GM18867 (cell line): ENCODE results near the gene ERICH4.

ENCODE experiments used
- ATAC-seq: cut with Tn5 transposase; IDR thresholded peaks from one replicate; pipeline ENCODE4 v1.9.1; 2021; ENCODE audit warnings: mild to moderate bottlenecking, moderate library complexity; ENCODE audit not compliant: unreplicated experiment

The ERICH4 gene

DNA sequence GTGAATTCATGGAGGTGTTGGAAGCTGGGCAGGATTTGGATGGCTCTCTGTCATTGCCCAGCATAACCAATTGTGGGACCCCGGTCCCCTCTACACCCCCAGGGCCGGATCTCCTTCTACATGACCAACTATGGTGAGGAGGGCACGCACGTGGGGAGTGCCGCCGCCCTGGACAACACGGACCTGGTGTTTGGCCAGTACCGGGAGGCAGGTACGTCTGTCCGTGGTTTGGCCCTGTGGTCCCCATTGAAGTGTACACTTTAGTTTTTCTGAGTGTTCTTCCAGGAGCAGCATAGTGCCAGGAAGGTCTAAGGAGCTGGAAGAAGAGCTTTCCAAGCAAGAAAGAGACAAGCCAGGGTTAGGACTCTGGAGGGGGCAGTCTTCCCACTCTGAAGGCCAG lies 29.0 kb upstream of the ERICH4 start:
- no peak for ATAC-seq

- no peak for ATAC-seq
Measured at GRCh38 chr19:41414461-41414860, 28.5 kb upstream of the ERICH4 start.

DNA sequence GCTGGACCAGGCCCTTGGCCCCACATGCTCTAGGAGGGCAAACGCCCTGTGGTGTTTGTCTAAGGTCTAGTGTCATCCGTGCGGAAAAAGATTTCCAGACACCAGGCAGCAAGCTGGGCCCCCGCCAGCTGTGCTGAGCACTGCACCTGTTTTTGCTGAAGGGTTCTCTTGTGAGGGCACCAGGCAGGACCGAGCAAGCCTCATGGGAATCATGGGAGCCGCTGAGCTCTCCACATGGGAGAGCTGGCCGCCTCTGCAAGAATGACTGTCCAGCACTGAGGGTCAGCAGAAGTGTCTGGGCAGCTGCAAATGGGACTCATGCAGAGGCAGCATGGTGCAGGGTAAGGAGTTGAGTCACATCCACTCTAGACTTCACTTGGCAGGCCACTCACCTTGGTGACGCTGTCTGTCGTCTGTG lies 27.8 kb upstream of the ERICH4 start:
- ATAC-seq = no peak

DNA sequence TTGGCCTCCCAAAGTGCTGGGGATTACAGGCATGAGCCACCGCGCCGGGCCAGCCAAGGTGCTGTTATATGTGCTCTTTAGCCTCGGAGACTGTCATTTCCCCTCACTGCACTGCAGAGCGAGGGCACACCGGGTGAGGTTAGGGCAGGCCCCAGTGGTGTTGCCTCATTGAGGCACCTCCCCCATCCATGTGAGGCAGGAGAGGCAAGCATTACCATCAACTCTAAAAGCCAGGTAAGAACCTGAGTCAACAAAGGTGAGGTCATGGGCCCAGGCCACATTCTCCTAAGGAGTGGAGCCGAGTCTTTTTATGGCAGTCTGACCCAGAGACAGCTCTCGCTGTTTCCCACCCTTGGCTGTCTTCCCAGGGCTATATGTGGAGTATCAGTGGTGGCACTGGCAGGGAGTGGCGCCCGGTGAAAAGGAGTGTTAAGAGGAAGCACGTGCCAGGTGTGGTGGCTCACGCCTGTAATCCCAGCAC lies 26.7 kb upstream of the ERICH4 start:
- ATAC-seq = no peak

- ATAC-seq = no peak
Measured at GRCh38 chr19:41420101-41420880, 22.7 kb upstream of the ERICH4 start.

DNA sequence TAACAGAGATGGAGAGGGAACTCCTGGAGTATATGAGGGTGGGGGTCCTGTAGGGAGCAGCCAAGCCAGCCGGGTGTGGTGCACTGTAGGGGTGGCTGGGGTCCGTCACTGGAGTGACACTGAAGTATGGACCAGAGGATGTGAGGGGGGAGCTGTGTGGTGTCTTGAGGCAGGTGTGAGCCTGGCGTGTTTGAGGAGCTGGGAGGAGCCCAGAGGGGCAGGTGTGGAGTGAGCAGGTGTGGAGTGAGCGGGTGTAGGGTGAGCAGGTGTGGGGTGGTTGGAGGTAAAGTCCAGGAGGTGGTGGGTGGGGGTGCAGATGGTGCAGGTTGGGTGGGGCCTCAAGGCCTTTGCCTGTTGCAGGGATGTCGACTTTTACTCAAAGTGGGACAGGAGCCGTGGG lies 21.6 kb upstream of the ERICH4 start:
- no peak for ATAC-seq

DNA sequence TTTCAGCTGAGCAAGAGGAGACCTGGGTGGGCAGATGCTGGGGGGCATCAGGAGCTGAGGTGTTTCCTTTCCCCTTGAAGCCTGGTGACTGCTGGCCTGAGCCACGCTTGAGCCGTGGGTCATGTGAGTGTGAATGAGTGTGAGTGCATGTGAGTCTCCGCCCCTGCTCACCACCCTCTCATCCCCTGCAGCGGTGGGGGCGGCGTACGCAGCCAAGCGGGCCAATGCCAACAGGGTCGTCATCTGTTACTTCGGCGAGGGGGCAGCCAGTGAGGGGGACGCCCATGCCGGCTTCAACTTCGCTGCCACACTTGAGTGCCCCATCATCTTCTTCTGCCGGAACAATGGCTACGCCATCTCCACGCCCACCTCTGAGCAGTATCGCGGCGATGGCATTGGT lies 21.0 kb upstream of the ERICH4 start:
- ATAC-seq = no peak

- ATAC-seq = no peak
Measured at GRCh38 chr19:41422456-41422855, 20.5 kb upstream of the ERICH4 start.

DNA sequence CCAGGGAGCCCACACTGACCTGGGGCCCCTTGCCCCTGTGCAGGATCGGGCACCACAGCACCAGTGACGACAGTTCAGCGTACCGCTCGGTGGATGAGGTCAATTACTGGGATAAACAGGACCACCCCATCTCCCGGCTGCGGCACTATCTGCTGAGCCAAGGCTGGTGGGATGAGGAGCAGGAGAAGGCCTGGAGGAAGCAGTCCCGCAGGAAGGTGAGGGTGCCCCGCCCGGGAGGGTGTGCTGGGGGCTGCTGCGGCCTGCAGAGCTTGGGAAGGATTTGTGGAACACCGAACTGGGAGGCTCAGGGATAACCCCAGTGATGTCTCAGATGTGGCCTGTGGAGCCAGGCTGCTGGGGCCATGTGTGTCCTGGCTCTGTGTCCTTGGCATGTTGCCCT lies 20.0 kb upstream of the ERICH4 start:
- no peak for ATAC-seq

- no peak for ATAC-seq
Measured at GRCh38 chr19:41424335-41425173, 18.4 kb upstream of the ERICH4 start.

DNA sequence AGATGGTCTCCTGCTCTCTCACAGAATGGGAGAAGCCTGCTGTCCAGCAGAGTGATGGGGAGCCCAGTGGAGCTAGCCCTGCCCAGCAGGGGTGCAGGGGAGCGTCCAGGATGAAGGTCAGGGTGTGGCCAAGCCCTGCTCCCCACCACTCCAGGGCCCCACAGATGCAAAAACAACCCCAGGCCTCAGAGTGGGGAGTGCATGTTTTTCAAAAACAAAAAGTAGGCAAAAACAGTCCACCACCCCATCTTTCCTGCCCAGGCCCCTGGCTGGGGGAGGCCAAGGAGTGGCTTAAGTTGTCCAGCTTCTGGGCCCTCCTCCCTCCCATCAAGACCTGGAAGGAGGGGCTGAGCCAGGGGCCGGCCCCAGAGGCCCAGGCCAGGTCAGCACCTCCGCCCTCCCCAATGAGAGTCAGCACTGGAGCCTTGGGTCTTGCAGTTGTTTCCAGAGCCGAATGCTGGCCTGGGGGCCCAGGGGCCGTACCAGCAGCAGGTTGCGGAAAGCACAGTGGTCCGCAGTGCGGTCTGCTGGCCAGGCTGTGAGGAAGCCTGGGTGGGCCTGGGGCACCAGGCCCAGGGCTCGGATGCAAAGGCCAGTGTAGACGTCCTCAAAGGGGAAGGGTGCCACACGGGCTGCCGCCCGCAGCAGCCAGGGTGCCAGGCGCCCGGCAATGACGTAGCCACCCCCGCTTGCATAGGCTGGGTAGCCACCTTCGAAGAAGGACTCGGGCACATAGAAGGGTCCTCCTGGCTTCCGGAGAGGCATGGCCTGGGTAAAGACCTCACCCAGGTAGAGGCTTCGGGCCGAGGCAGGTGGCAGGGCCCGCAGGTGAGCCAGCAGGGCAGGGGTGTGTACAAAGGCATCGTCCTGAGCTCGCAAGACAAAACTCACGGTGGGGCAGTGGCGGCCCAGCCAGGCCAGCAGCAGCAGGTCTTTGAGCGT lies 17.5 kb upstream of the ERICH4 start:
- ATAC-seq = no peak

DNA sequence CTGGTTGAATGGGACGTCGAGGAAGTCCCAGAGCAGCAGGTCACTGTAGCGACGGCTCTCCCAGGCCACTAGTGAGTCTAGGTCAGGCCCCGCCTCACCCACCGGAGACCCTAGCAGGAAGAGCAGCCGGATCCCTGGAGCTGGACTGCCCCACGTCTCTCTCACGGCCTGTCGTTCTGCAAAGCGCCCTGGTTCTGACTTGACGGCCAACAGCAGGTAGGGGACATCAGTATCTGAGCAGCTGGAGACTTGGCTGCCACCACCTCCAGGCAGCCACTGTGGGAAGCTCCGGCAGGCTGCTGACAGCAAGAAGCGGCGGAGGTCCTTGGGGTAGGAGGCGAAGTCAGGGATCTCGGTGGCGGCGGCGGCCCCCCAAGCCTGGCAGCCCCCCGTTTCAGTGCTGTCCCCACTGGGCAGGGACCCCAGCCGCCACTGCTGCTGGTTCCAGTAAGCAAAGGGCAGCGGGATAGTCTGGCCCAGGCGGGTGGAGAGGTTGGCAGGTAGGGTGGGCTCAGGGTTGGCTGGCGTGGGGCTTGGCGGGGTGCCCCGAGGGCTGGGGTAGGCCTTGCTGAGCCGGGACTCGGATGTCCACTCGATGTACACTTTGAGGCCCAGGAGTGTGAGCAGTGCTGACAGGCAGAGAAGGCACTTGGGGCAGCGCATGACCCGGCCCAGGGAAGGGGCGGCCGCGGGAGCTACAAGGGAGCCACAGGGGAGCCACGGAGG lies 16.7 kb upstream of the ERICH4 start:
- no peak for ATAC-seq

DNA sequence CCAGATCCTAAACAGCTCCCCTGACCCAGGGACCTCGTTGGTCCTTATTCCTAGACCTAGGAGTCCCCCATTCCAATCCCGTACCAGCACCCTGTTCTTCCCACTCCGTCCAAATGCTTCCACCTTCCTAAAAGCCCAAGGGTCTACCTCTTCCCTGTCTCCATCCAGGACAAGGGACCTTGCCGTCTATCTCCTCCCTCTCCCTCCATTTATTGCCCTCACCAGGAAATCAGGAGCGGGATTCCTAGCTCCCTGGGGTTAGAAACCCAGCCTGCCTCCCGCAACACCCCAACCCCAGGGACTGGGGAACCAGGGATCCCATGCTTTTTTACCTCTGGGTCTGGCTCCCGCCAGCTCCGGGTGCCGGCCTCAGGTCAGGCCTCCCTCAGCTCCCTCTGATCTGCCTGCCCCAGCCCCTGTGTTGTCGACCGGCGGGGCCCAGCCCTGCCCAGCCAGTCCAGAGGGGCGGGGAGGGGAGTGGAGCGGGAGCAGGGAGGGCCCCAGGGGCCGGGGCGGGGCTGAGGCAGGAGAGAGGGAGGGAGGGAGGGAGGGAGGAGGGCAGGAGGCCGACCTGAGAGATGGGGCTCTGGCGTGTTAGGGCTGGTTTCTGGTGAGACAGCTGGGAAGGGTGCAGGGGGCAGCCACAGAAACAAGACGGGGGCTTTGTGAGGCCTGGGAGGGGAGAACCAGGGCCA lies 15.9 kb upstream of the ERICH4 start, which contains the start of gene B3GNT8:
TSS of gene B3GNT8 (minus strand) at position 423 of the 695 bp plus-strand sequence. CDS start 596 bp downstream, outside the sequence.
- no peak for ATAC-seq

DNA sequence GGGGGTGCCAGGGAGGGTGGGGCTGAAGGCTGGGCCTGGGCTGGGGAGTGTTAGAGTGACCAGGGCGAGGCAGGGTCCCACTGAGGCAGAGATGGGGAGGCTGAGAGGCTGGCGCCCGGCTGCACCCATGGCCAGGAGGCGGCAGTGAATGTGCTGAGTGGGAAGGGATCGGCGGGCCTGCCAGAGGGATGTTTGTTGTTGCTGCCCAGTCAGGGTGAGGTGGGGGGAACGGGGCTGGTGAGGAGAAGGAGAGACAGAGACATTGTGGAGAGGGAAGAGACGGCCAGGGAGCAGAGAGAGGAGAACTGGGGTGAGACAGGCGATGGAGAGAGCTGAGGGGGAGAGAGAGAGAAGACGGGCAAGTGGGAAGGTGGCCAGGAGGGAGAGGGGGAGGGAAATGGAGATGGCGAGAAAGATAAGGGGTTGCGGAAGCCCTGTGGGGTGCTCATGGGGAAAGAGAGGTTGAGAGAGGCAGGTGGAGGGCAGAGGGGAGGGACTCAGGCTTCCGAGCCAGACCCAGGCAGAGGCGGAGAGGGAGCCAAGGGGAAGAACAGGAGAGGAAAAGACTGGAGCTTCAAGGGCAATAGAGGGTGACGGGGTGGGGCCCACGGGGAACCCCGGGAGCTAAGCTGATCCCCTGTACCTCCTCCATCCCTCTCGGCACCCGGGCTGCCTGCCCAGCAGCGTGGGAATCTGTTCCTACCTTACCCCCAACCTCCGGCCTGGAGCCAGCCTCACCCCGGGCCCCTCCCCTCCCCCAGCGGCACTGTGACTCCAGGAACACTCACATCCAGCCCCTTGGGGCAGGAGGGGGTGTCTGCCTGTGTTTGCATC lies 15.1 kb upstream of the ERICH4 start:
- ATAC-seq = no peak

DNA sequence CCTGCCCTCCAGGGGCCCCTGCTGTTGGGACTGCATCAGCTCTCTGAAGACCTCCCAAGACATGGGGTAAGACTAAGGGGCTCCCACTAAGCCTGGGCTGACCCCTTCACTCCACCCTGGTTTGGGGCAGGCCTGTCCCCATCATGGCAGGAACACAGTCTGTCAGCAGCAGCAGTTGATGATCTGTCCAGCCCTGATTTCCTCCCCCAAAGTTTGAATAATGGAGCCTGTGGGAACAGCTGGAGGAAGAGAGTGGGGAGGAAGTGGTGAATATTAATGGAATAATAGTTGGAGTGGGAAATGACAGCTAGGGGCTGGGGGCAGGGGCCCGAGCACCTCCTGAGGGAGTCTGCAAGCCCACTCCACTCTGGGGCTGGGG lies 14.5 kb upstream of the ERICH4 start:
- ATAC-seq = no peak

GRCh38 chr19:41430922-41431321 lies 12.0 kb upstream of the ERICH4 start:
- no peak for ATAC-seq

- ATAC-seq = no peak
Measured at GRCh38 chr19:41431426-41432386, 11.2 kb upstream of the ERICH4 start.

DNA sequence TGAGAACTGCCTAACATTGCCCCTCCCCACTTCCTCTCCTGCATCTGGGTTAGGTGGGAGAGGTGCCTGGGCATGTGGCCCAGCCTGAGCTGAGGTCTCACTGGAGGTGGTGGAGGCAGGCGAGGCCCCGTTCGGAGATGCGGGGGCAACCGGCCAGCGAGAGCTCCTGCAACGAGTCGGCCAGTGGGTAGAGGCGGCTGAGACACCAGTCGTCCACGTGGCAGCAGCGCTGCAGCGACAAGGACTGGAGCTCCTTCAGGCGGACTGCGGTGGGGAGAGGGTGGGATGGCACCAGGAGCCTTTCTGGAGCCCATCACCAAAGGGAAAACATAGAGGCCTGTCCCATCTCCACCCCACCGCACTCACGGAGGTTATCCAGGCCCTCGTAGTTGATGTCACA lies 9.8 kb upstream of the ERICH4 start:
- ATAC-seq = no peak
